B cell (primary cell): ENCODE measurements around the gene HDAC7. TPM values are rescaled to one million over a fixed set of nuclear protein-coding genes. Genes with fewer than 3 reads are reported as not detected.

ENCODE experiments used
- ATAC-seq: fragments of 200-7000 bp; cut with Tn5 transposase; one replicate; pipeline ENCODE4 v1.10.0; 2021; ENCODE audit warnings: low read depth, mild to moderate bottlenecking, moderate number of reproducible peaks, moderate library complexity
- CTCF ChIA-PET: fragments of 350-600 bp; sonication (Branson Sonifier 250); formaldehyde crosslinking; loops from one replicate; lab custom pipeline; 2021; ENCODE audit warnings: antibody characterized with exemption, inconsistent platforms; lab: Charles Lee
- POLR2A ChIA-PET: fragments of 350-600 bp; sonication (Branson Sonifier 250); formaldehyde crosslinking; loops from one replicate; lab custom pipeline; 2021; ENCODE audit warnings: antibody characterized with exemption; lab: Charles Lee
- DNase-seq: peaks from one replicate; pipeline ENCODE4 v3.0.0; 2013
- H2AFZ ChIP-seq: 2 replicates; pipeline ENCODE4 v1.6.1; 2012; ENCODE audit warnings: mild to moderate bottlenecking, low read depth, low read length; ENCODE audit not compliant: insufficient read depth, poor library complexity, severe bottlenecking
- H3K27ac ChIP-seq, 2 donors: 1 replicate in 1 of 2; 2 replicates in 1 of 2; pipeline ENCODE4 v1.5.1; 2012 to 2013; ENCODE audit warnings: low read length in 2 of 2, mild to moderate bottlenecking in 2 of 2, moderate library complexity in 1 of 2
- H3K27me3 ChIP-seq, 4 experiments: fragments of 200-600 bp in 1 of 4; sonication (generic) in 1 of 4; replicated peaks in 1 of 4; 1 replicate in 2 of 4; 2 replicates in 2 of 4; pipeline versions ENCODE4 v1.6.1 to v1.7.0; 2013 to 2016; ENCODE audit warnings: low read length in 3 of 4, mild to moderate bottlenecking in 2 of 4, mixed read lengths in 1 of 4, moderate library complexity in 1 of 4; ENCODE audit not compliant: insufficient read depth in 4 of 4, control insufficient read depth in 3 of 4; ENCODE audit errors: control extremely low read depth in 1 of 4
- H3K36me3 ChIP-seq, 2 experiments: replicated peaks in 1 of 2; 1 replicate in 1 of 2; 2 replicates in 1 of 2; pipeline versions ENCODE4 v1.6.1 to v1.7.1; 2013; ENCODE audit warnings: low read length in 1 of 2; ENCODE audit not compliant: insufficient read depth in 2 of 2, control insufficient read depth in 1 of 2; ENCODE audit errors: control extremely low read depth in 1 of 2, extremely low read depth in 1 of 2
- H3K4me1 ChIP-seq, 2 donors: fragments of 200-600 bp in 1 of 2; sonication (generic) in 1 of 2; 1 replicate in 1 of 2; 2 replicates in 1 of 2; pipeline versions ENCODE4 v1.5.1 to v1.6.1; 2013 to 2017; ENCODE audit warnings: low read length in 2 of 2; ENCODE audit not compliant: control insufficient read depth in 2 of 2, insufficient read depth in 2 of 2
- H3K4me2 ChIP-seq: replicated peaks from 2 replicates; pipeline ENCODE3; 2012; ENCODE audit warnings: mild to moderate bottlenecking, low read depth, low read length; ENCODE audit not compliant: poor library complexity, severe bottlenecking
- H3K4me3 ChIP-seq, 5 experiments: fragments of 200-600 bp in 1 of 5; sonication (generic) in 1 of 5; 1 replicate in 3 of 5; 2 replicates in 2 of 5; pipeline versions ENCODE4 v1.5.1 to v1.7.0; 2011 to 2016; ENCODE audit warnings: low read length in 4 of 5, mild to moderate bottlenecking in 4 of 5, low read depth in 2 of 5, control low read depth in 1 of 5, moderate library complexity in 1 of 5; ENCODE audit not compliant: insufficient read depth in 1 of 5; ENCODE audit errors: control extremely low read depth in 1 of 5, extremely low read depth in 1 of 5
- H3K79me2 ChIP-seq: fragments of 200-600 bp; sonication (generic); one replicate; pipeline ENCODE4 v1.6.0; 2016; ENCODE audit warnings: low read length; ENCODE audit not compliant: control insufficient read depth, insufficient read depth
- H3K9ac ChIP-seq: fragments of 200-600 bp; sonication (generic); 2 replicates; pipeline ENCODE4 v1.6.1; 2017; ENCODE audit warnings: mild to moderate bottlenecking, low read length, moderate library complexity
- H3K9me3 ChIP-seq, 3 donors: one replicate each; pipeline versions ENCODE4 v1.6.1 to v1.7.1; 2013; ENCODE audit warnings: low read length in 2 of 3; ENCODE audit not compliant: control insufficient read depth in 2 of 3, insufficient read depth in 1 of 3; ENCODE audit errors: control extremely low read depth in 1 of 3
- H4K20me1 ChIP-seq: 2 replicates; pipeline ENCODE4 v1.6.0; 2012; ENCODE audit warnings: mild to moderate bottlenecking, low read length; ENCODE audit not compliant: insufficient read depth, control insufficient read depth, poor library complexity, severe bottlenecking
- H3K27ac Mint-ChIP-seq: one replicate; pipeline ENCODE4 v1.8.0; 2021; ENCODE audit warnings: mixed read lengths
- H3K27me3 Mint-ChIP-seq: one replicate; pipeline ENCODE4 v1.8.0; 2021; ENCODE audit warnings: mixed read lengths
- H3K4me1 Mint-ChIP-seq: one replicate; pipeline ENCODE4 v1.8.0; 2021; ENCODE audit warnings: mixed read lengths
- H3K4me3 Mint-ChIP-seq: one replicate; pipeline ENCODE4 v1.8.0; 2021; ENCODE audit warnings: mixed read lengths
- H3K9me3 Mint-ChIP-seq: one replicate; pipeline ENCODE4 v1.8.0; 2022; ENCODE audit warnings: mixed read lengths; ENCODE audit not compliant: insufficient read depth
- CTCF ChIP-seq: fragments of 200-600 bp; IDR thresholded peaks from one replicate; pipeline ENCODE4 v1.8.0; 2022; ENCODE audit warnings: antibody characterized with exemption, mild to moderate bottlenecking
- EZH2 ChIP-seq: IDR thresholded peaks from 2 replicates; pipeline ENCODE4 v1.6.1; 2012; ENCODE audit warnings: borderline replicate concordance, low read depth, mild to moderate bottlenecking, moderate library complexity, low read length; ENCODE audit not compliant: insufficient read depth, poor library complexity, severe bottlenecking
- WGBS: methylation state at CpG from one replicate; pipeline ENCODE4 v1.1.5; 2013; ENCODE audit warnings: missing lambda C conversion rate; ENCODE audit not compliant: insufficient coverage; 5-methylcytosine and 5-hydroxymethylcytosine counted together
- intact Hi-C: fragments of 100-400 bp; cut with micrococcal nuclease; formaldehyde crosslinking; loops from one replicate; pipeline ENCODE4 v1.10.0; 2022
- polyA plus RNA-seq: library from polyadenylated mRNA; depleted of rRNA; stranded (reverse); fragments of >200 nt; gene quantifications from 2 replicates; pipeline ENCODE4 v1.2.3, GENCODE V29; 2012
- total RNA-seq, 2 donors: library from RNA; stranded (reverse); fragments of 120-200 nt in 1 of 2; gene quantifications; 1 replicate in 1 of 2; 2 replicates in 1 of 2; pipeline versions ENCODE4 v1.2.3 to v1.2.4, GENCODE V29; 2013 to 2022

The HDAC7 gene
- total and polyA plus RNA-seq, 2 donors (not counting 1 experiment from before 2014, with no cell fraction given), result 87.2 to 178 TPM

- H3K27ac Mint-ChIP-seq, result no peak overlapping the region
- no peak for DNase-seq
Observed at GRCh38 chr12:47766502-47767215, 53.0 kb downstream of the HDAC7 start.

More at GRCh38 chr12:47766502-47767215, 53.0 kb downstream of the HDAC7 start:
- ChIA-PET POLR2A (interaction anchor here (0.6 to 2.2 kb wide), 7 partner anchors 19 to 66 kb away, joined by 3 to 10 read pairs (median 5); no protein-coding TSS in a partner anchor), CTCF (interaction anchor here (0.8 to 20.0 kb wide), 23 partner anchors 9 to 733 kb away, joined by 3 to 584 read pairs (median 5); partner anchors contain the start of genes ENDOU, RAPGEF3 and RPAP3)
- ATAC-seq, result peak; percentile 29
- Histone ChIP-seq H3K4me1 (peaks cover 5 to 15% of the 10 kb centered on the region in 2 donors), H2AFZ (no peak overlapping the region), H3K27me3 (no peaks in the 10 kb centered on the region), H3K9me3 (no peaks in the 10 kb centered on the region), H3K4me3 (no peak overlapping the region), H3K36me3 (no peaks in the 10 kb centered on the region), H3K27ac (no peak overlapping the region), H4K20me1 (no peaks in the 10 kb centered on the region), H3K4me2 (no peak overlapping the region), H3K79me2 (no peaks in the 10 kb centered on the region), H3K9ac (no peak overlapping the region)
- TF ChIP-seq EZH2, result no peak
- TF ChIP-seq CTCF, result no peak
- peaks cover 9% of the 10 kb centered on the region for H3K4me1 Mint-ChIP-seq
- peaks cover 4% of the 10 kb centered on the region for H3K27me3 Mint-ChIP-seq
- intact Hi-C loops, result loop anchor here (1.0 kb wide), 3 partner anchors 7 to 51 kb away; no protein-coding TSS in a partner anchor
- H3K9me3 Mint-ChIP-seq, result no peaks in the 10 kb centered on the region
- H3K4me3 Mint-ChIP-seq, result no peak overlapping the region
- 80% methylated on average over 1 of the region's 5 CpGs for WGBS
